ENCODE results near the gene PRR12. TPM values are rescaled to one million over a fixed set of nuclear protein-coding genes. Genes with fewer than 3 reads are reported as not detected.

PRR12 gene
- total RNA-seq, 1 donor from 2014 or later = 0.79 TPM

GRCh38 chr19:49594157-49594992, 3.4 kb downstream of the PRR12 start:
- Histone ChIP-seq H3K4me3 (ENCODE audit: low read depth, low read length) (no peak overlapping the region), H3K36me3 (ENCODE audit: control insufficient read depth, insufficient read depth, low read length) (peaks cover 24% of the 10 kb centered on the region), H3K27me3 (ENCODE audit: control insufficient read depth, insufficient read depth, low read length) (no peaks in the 10 kb centered on the region)
- TF ChIP-seq, protein P1, sequence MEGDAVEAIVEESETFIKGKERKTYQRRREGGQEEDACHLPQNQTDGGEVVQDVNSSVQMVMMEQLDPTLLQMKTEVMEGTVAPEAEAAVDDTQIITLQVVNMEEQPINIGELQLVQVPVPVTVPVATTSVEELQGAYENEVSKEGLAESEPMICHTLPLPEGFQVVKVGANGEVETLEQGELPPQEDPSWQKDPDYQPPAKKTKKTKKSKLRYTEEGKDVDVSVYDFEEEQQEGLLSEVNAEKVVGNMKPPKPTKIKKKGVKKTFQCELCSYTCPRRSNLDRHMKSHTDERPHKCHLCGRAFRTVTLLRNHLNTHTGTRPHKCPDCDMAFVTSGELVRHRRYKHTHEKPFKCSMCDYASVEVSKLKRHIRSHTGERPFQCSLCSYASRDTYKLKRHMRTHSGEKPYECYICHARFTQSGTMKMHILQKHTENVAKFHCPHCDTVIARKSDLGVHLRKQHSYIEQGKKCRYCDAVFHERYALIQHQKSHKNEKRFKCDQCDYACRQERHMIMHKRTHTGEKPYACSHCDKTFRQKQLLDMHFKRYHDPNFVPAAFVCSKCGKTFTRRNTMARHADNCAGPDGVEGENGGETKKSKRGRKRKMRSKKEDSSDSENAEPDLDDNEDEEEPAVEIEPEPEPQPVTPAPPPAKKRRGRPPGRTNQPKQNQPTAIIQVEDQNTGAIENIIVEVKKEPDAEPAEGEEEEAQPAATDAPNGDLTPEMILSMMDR (IDR thresholded peaks at IDR 0.05; ENCODE audit: insufficient read depth, low read length, severe bottlenecking) = no peak
- FAIRE-seq (no peak), DNase-seq (ENCODE audit: low read depth) (no peak)

GRCh38 chr19:49594993-49595818, 4.2 kb downstream of the PRR12 start:
- Histone ChIP-seq H3K27me3 (ENCODE audit: control insufficient read depth, insufficient read depth, low read length) (no peaks in the 10 kb centered on the region), H3K36me3 (ENCODE audit: control insufficient read depth, insufficient read depth, low read length) (peaks cover 31% of the 10 kb centered on the region), H3K4me3 (ENCODE audit: low read depth, low read length) (no peak overlapping the region)
- DNase-seq (ENCODE audit: low read depth) (no peak), FAIRE-seq (no peak)
- TF ChIP-seq, protein P1 (IDR thresholded peaks at IDR 0.05; ENCODE audit: insufficient read depth, low read length, severe bottlenecking) = no peak

- DNase-seq (ENCODE audit: low read depth) = no peak
- FAIRE-seq = no peak
- TF ChIP-seq, protein P1 (IDR thresholded peaks at IDR 0.05; ENCODE audit: insufficient read depth, low read length, severe bottlenecking) = no peak
- Histone ChIP-seq H3K36me3 (ENCODE audit: control insufficient read depth, insufficient read depth, low read length) (peaks cover 31% of the 10 kb centered on the region), H3K27me3 (ENCODE audit: control insufficient read depth, insufficient read depth, low read length) (no peaks in the 10 kb centered on the region), H3K4me3 (ENCODE audit: low read depth, low read length) (no peak overlapping the region)
These were observed 4.9 kb downstream of the PRR12 start for GRCh38 chr19:49595819-49596404.

DNA sequence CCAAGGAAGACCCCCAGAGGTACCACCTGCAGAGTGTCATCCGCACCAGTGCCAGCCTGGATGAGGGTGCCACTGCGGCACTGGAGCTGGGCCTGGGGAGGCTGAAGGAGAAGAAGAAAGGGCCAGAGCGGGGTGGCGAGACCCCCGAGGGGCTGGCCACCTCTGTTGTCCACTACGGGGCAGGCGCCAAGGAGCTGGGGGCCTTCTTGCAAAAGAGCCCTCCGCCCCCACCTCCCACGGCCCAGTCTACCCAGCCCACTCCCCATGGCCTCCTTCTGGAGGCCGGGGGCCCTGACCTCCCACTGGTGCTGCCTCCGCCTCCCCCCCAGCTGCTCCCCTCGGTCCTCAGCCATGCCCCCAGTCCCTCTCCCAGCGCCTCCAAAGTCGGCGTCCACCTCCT, 5.4 kb downstream of the PRR12 start:
- no peak overlapping the region for H3K4me3 ChIP-seq (ENCODE audit: low read depth, low read length)
- TF ChIP-seq, protein P1 (IDR thresholded peaks at IDR 0.05; ENCODE audit: insufficient read depth, low read length, severe bottlenecking) = no peak
- H3K36me3 ChIP-seq (ENCODE audit: control insufficient read depth, insufficient read depth, low read length) = peaks cover 34% of the 10 kb centered on the region
- no peak for DNase-seq (ENCODE audit: low read depth)
- no peak for FAIRE-seq
- no peaks in the 10 kb centered on the region for H3K27me3 ChIP-seq (ENCODE audit: control insufficient read depth, insufficient read depth, low read length)

GRCh38 chr19:49596954-49597702, 6.1 kb downstream of the PRR12 start:
- no peak for FAIRE-seq
- H3K36me3 ChIP-seq (ENCODE audit: control insufficient read depth, insufficient read depth, low read length) = peaks cover 34% of the 10 kb centered on the region

More at GRCh38 chr19:49596954-49597702, 6.1 kb downstream of the PRR12 start:
- DNase-seq (ENCODE audit: low read depth) = no peak
- H3K4me3 ChIP-seq (ENCODE audit: low read depth, low read length) = no peak overlapping the region
- TF ChIP-seq, protein P1 (IDR thresholded peaks at IDR 0.05; ENCODE audit: insufficient read depth, low read length, severe bottlenecking) = no peak
- H3K27me3 ChIP-seq (ENCODE audit: control insufficient read depth, insufficient read depth, low read length) = no peaks in the 10 kb centered on the region
